H1 (cell line): ENCODE data around the gene HBD. TPM values are rescaled to one million over a fixed set of nuclear protein-coding genes. Genes with fewer than 3 reads are reported as not detected.

Source experiments
- CTCF ChIA-PET: fragments of 300-600 bp; sonication (Branson Sonifier 250); formaldehyde crosslinking; loops from one replicate; lab custom pipeline; 2021; ENCODE audit not compliant: partially characterized antibody; lab: Charles Lee
- POLR2A ChIA-PET: fragments of 300-600 bp; sonication (Branson Sonifier 250); formaldehyde crosslinking; loops from one replicate; lab custom pipeline; 2021; ENCODE audit warnings: inconsistent platforms; ENCODE audit not compliant: partially characterized antibody; lab: Charles Lee
- DNase-seq, 2 experiments: peaks; one replicate each; pipeline versions ENCODE4 v3.0.0 to v3.0.0-alpha.2; 2010 to 2022; ENCODE audit warnings: low spot score in 2 of 2, low read depth in 1 of 2, mixed read lengths in 1 of 2
- FAIRE-seq: peaks from 2 replicates; lab custom pipeline; 2011; peaks lifted over from hg19 to GRCh38; lab: Jason Lieb, UNC
- H2AFZ ChIP-seq: 2 replicates; pipeline ENCODE4 v1.8.1; 2012; ENCODE audit warnings: low read length, inconsistent platforms
- H2AK5ac ChIP-seq: 2 replicates; pipeline ENCODE4 v1.6.1; 2013; ENCODE audit warnings: low read depth, low read length
- H2BK120ac ChIP-seq: replicated peaks from 2 replicates; pipeline ENCODE3; 2013; ENCODE audit warnings: low read depth, low read length, inconsistent platforms
- H2BK12ac ChIP-seq: 2 replicates; pipeline ENCODE4 v1.6.1; 2013; ENCODE audit warnings: low read depth, low read length
- H2BK15ac ChIP-seq: 2 replicates; pipeline ENCODE4 v1.6.1; 2013; ENCODE audit warnings: low read length
- H2BK20ac ChIP-seq: 2 replicates; pipeline ENCODE4 v1.6.1; 2013; ENCODE audit warnings: low read length
- H2BK5ac ChIP-seq: 2 replicates; pipeline ENCODE4 v1.6.1; 2013; ENCODE audit warnings: low read depth, low read length
- H3K14ac ChIP-seq: 2 replicates; pipeline ENCODE4 v1.6.1; 2013; ENCODE audit warnings: inconsistent platforms; ENCODE audit not compliant: insufficient read length
- H3K18ac ChIP-seq: 2 replicates; pipeline ENCODE4 v1.6.1; 2013; ENCODE audit warnings: low read length; ENCODE audit errors: extremely low read depth
- H3K23ac ChIP-seq: 2 replicates; pipeline ENCODE4 v1.6.1; 2013; ENCODE audit warnings: inconsistent platforms; ENCODE audit not compliant: insufficient read length
- H3K23me2 ChIP-seq: 2 replicates; pipeline ENCODE4 v1.6.1; 2013; ENCODE audit warnings: low read depth, low read length
- H3K27ac ChIP-seq: 2 replicates; pipeline ENCODE4 v1.6.1; 2011; ENCODE audit warnings: low read depth, low read length, inconsistent platforms
- H3K27me3 ChIP-seq, 4 experiments: replicated peaks in 1 of 4; 1 replicate in 1 of 4; 2 replicates in 3 of 4; pipeline versions ENCODE4 v1.6.1 to v1.8.1; 2011 to 2013; ENCODE audit warnings: low read length in 3 of 4, mild to moderate bottlenecking in 3 of 4, inconsistent platforms in 2 of 4, mixed read lengths in 2 of 4, moderate library complexity in 1 of 4; ENCODE audit not compliant: control insufficient read depth in 3 of 4, insufficient read depth in 3 of 4; ENCODE audit errors: extremely low read depth in 1 of 4
- H3K36me3 ChIP-seq, 4 experiments: 2 replicates each; pipeline versions ENCODE4 v1.6.1 to v1.8.1; 2011 to 2013; ENCODE audit warnings: mild to moderate bottlenecking in 4 of 4, low read length in 3 of 4, moderate library complexity in 2 of 4, control low read depth in 1 of 4, inconsistent platforms in 1 of 4; ENCODE audit not compliant: insufficient read depth in 4 of 4, control insufficient read depth in 2 of 4
- H3K4ac ChIP-seq: replicated peaks from 2 replicates; pipeline ENCODE3; 2013; ENCODE audit warnings: low read length, low read depth, mixed read lengths, inconsistent platforms; ENCODE audit not compliant: insufficient read length
- H3K4me1 ChIP-seq, 4 experiments: replicated peaks in 1 of 4; 1 replicate in 1 of 4; 2 replicates in 3 of 4; pipeline versions ENCODE4 v1.6.1 to v1.8.1; 2011 to 2013; ENCODE audit warnings: low read length in 3 of 4, inconsistent platforms in 2 of 4, mixed read lengths in 1 of 4; ENCODE audit not compliant: insufficient read depth in 4 of 4, control insufficient read depth in 3 of 4
- H3K4me2 ChIP-seq, 2 experiments: 2 replicates each; pipeline versions ENCODE4 v1.6.1 to v1.8.1; 2011 to 2013; ENCODE audit warnings: low read depth in 2 of 2, low read length in 2 of 2, control low read depth in 1 of 2, inconsistent platforms in 1 of 2, mild to moderate bottlenecking in 1 of 2; ENCODE audit not compliant: insufficient read depth in 1 of 2
- H3K4me3 ChIP-seq, 4 experiments: fragments of 200-600, 300-600 bp in 1 of 4; sonication (generic), shearing (Covaris generic), sonication (Bioruptor Twin) in 1 of 4; 2 replicates each; pipeline versions ENCODE4 v1.5.1 to v1.8.1; 2011 to 2016; ENCODE audit warnings: low read length in 4 of 4, low read depth in 3 of 4, control low read depth in 2 of 4, inconsistent platforms in 2 of 4, mild to moderate bottlenecking in 2 of 4, mixed read lengths in 1 of 4, moderate library complexity in 1 of 4; ENCODE audit not compliant: insufficient read depth in 2 of 4; ENCODE audit errors: extremely low read depth in 1 of 4
- H3K56ac ChIP-seq: replicated peaks from 2 replicates; pipeline ENCODE3; 2013; ENCODE audit warnings: low read depth, mild to moderate bottlenecking, mixed read lengths, low read length, inconsistent platforms; ENCODE audit not compliant: insufficient read length
- H3K79me1 ChIP-seq: 2 replicates; pipeline ENCODE4 v1.6.1; 2013; ENCODE audit warnings: low read depth, low read length, control low read depth
- H3K79me2 ChIP-seq, 2 experiments: 2 replicates each; pipeline versions ENCODE4 v1.6.1 to v1.8.1; 2012 to 2013; ENCODE audit warnings: low read length in 2 of 2, mild to moderate bottlenecking in 2 of 2, inconsistent platforms in 1 of 2; ENCODE audit not compliant: insufficient read depth in 2 of 2, control insufficient read depth in 1 of 2
- H3K9ac ChIP-seq, 4 experiments: replicated peaks in 1 of 4; 1 replicate in 1 of 4; 2 replicates in 3 of 4; pipeline versions ENCODE4 v1.6.1 to v1.8.1; 2011 to 2013; ENCODE audit warnings: low read depth in 3 of 4, low read length in 3 of 4, control low read depth in 2 of 4, mild to moderate bottlenecking in 2 of 4, moderate library complexity in 2 of 4, inconsistent platforms in 1 of 4; ENCODE audit errors: extremely low read depth in 1 of 4
- H3K9me3 ChIP-seq, 2 experiments: 2 replicates each; pipeline versions ENCODE4 v1.6.1 to v1.8.1; 2012 to 2013; ENCODE audit warnings: mild to moderate bottlenecking in 2 of 2, moderate library complexity in 2 of 2, control low read depth in 1 of 2, inconsistent platforms in 1 of 2, low read depth in 1 of 2, low read length in 1 of 2, mixed read lengths in 1 of 2; ENCODE audit not compliant: insufficient read depth in 2 of 2
- H4K20me1 ChIP-seq, 2 experiments: replicated peaks in 1 of 2; 2 replicates each; pipeline versions ENCODE3 to v1.8.1; 2011 to 2013; ENCODE audit warnings: inconsistent platforms in 2 of 2, low read length in 2 of 2, mild to moderate bottlenecking in 1 of 2; ENCODE audit not compliant: insufficient read depth in 2 of 2, control insufficient read depth in 1 of 2
- H4K5ac ChIP-seq: 2 replicates; pipeline ENCODE4 v1.6.1; 2013; ENCODE audit warnings: low read length, low read depth, mixed read lengths, inconsistent platforms; ENCODE audit not compliant: insufficient read length
- H4K8ac ChIP-seq: 2 replicates; pipeline ENCODE4 v1.8.0; 2013; ENCODE audit warnings: mild to moderate bottlenecking, moderate library complexity, low read length, inconsistent platforms; ENCODE audit not compliant: insufficient read depth; ENCODE audit errors: extremely low read depth
- H4K91ac ChIP-seq: replicated peaks from 2 replicates; pipeline ENCODE3; 2013; ENCODE audit warnings: low read length, mixed read lengths, inconsistent platforms; ENCODE audit not compliant: insufficient read length
- CTBP2 ChIP-seq: IDR thresholded peaks from 2 replicates; pipeline ENCODE4 v1.7.0; 2011; ENCODE audit warnings: borderline replicate concordance, mild to moderate bottlenecking, moderate library complexity, mixed read lengths, low read length; ENCODE audit not compliant: insufficient read depth, insufficient read length
- RAD21 ChIP-seq, 2 experiments: IDR thresholded peaks in 1 of 2; conservative IDR thresholded peaks in 1 of 2; 2 replicates each; pipeline ENCODE4 v1.6.1; 2011; ENCODE audit warnings: low read depth in 2 of 2, low read length in 2 of 2, improper control_type of control experiment in 1 of 2, inconsistent platforms in 1 of 2, mild to moderate bottlenecking in 1 of 2, moderate library complexity in 1 of 2
- SIRT6 ChIP-seq: IDR thresholded peaks from one replicate; pipeline ENCODE4 v1.7.1; 2012; ENCODE audit warnings: low read length, inconsistent platforms
- SUZ12 ChIP-seq: fragments of 200-600 bp; sonication (generic); IDR thresholded peaks from 2 replicates; pipeline ENCODE4 v1.6.1; 2012; ENCODE audit warnings: mild to moderate bottlenecking, inconsistent platforms, low read length, moderate library complexity, mixed read lengths
- TEAD4 ChIP-seq: IDR thresholded peaks from 2 replicates; pipeline ENCODE4 v1.6.1; 2012; ENCODE audit warnings: low read depth, low read length, inconsistent platforms, mixed read lengths
- WGBS, 2 experiments: shearing (Covaris generic) in 1 of 2; methylation state at CpG; one replicate each; pipeline versions ENCODE4 v1.1.6 to v1.1.7; 2013 to 2015; ENCODE audit warnings: low lambda C conversion rate in 2 of 2, mixed read lengths in 2 of 2, inconsistent platforms in 1 of 2, low coverage in 1 of 2, missing lambda C conversion rate in 1 of 2; ENCODE audit not compliant: insufficient replicate concordance in 2 of 2, insufficient coverage in 1 of 2, insufficient read length in 1 of 2; ENCODE audit errors: extremely low coverage in 1 of 2, missing lambda C conversion rate in 1 of 2; 5-methylcytosine and 5-hydroxymethylcytosine counted together
- polyA plus RNA-seq, 7 experiments: library from polyadenylated mRNA; depleted of rRNA in 3 of 7; stranded (reverse) in 5 of 7; unstranded in 2 of 7; fragments of >200 nt in 5 of 7; fragments of 200-250 nt in 2 of 7; gene quantifications; 1 replicate in 5 of 7; 2 replicates in 1 of 7; 4 replicates in 1 of 7; pipeline versions ENCODE4 v1.2.1 to v1.2.3, GENCODE V29; 2011 to 2013; ENCODE audit warnings: missing spikeins in 2 of 7, mixed read lengths in 2 of 7
- total RNA-seq: library from RNA; stranded (reverse); fragmentation: NEBNext Ultra II Directional; extraction: Animal tissue kit (Norgen Biotek cat#: 25700); gene quantifications from 2 replicates; pipeline ENCODE4 v1.2.1, GENCODE V29; 2021

HBD gene
- total and polyA plus RNA-seq, 2 of the 8 experiments (the other 6 are each of a cell fraction or from before 2014, with no cell fraction given) = not detected

GRCh38 chr11:5252192-5252918 lies 18.1 kb upstream of the HBD start:
- Histone ChIP-seq H3K9me3 (no peaks in the 10 kb centered on the region), H4K91ac (no peak overlapping the region), H3K4me1 (0 out of 7 replicates have a peak, but pooled peaks cover 0 to 4% (median 0%) of the 10 kb centered on the region in 4 experiments), H2BK12ac (0 out of 2 replicates have a peak overlapping the region, but pooled peaks have one; percentile 75), H2BK20ac (no peak overlapping the region), H2AFZ (no peak overlapping the region), H3K27me3 (peaks cover 0 to 1% (median 0%) of the 10 kb centered on the region in 4 experiments; a peak in 3 of 7 replicates), H3K9ac (no peak overlapping the region), H3K18ac (no peak overlapping the region), H3K27ac (no peak overlapping the region), H2BK120ac (no peak overlapping the region), H4K5ac (no peak overlapping the region), H4K8ac (no peak overlapping the region), H3K4me3 (no peak overlapping the region), H4K20me1 (no peaks in the 10 kb centered on the region), H3K79me2 (no peaks in the 10 kb centered on the region), H3K23me2 (no peaks in the 10 kb centered on the region), H3K23ac (no peak overlapping the region), H2AK5ac (no peak overlapping the region), H3K14ac (no peak overlapping the region), H3K79me1 (no peaks in the 10 kb centered on the region), H3K4ac (no peak overlapping the region), H2BK15ac (no peak overlapping the region), H3K36me3 (no peaks in the 10 kb centered on the region), H3K4me2 (no peak overlapping the region), H2BK5ac (no peak overlapping the region), H3K56ac (no peak overlapping the region)
- FAIRE-seq (no peak), DNase-seq (no peak)
- WGBS, 2 experiments = 91% methylated on average over 9 of the region's 9 CpGs; no CpG with 5 or more reads in 1 of the 2 experiments
- ChIA-PET CTCF (no interaction called here), POLR2A (no interaction called here)
- no peak for TF ChIP-seq RAD21 (IDR thresholded peaks at IDR 0.05 in 1 of 2, conservative IDR thresholded peaks at IDR 0.05 in 1 of 2; ENCODE audit: low read depth in 2 of 2, low read length in 2 of 2)
- TF ChIP-seq CTBP2 = no peak
- no peak for TF ChIP-seq TEAD4
- no peak for TF ChIP-seq SIRT6
- no peak for TF ChIP-seq SUZ12
